ENCODE data around the gene RCBTB2.

The RCBTB2 gene

GRCh38 chr13:48531416-48532255, 1.2 kb downstream of the RCBTB2 start:
- Histone ChIP-seq H3K27ac (ENCODE audit: insufficient read depth, low read depth, low read length, poor library complexity, severe bottlenecking) (no peak overlapping the region), H3K9me3 (ENCODE audit: control insufficient read depth, low read length) (no peaks in the 10 kb centered on the region), H3K36me3 (ENCODE audit: control insufficient read depth, insufficient read depth, low read length) (no peaks in the 10 kb centered on the region), H3K27me3 (ENCODE audit: control insufficient read depth, insufficient read depth, low read length, poor library complexity, severe bottlenecking) (no peaks in the 10 kb centered on the region), H3K4me1 (ENCODE audit: control insufficient read depth, insufficient read depth, low read length) (peaks cover 16% of the 10 kb centered on the region), H3K4me3 (ENCODE audit: insufficient read depth, low read depth, low read length) (peak overlapping the region; percentile 75)
- WGBS, 2 experiments = 88 to 90% methylated on average over 19 of the region's 19 CpGs

DNA sequence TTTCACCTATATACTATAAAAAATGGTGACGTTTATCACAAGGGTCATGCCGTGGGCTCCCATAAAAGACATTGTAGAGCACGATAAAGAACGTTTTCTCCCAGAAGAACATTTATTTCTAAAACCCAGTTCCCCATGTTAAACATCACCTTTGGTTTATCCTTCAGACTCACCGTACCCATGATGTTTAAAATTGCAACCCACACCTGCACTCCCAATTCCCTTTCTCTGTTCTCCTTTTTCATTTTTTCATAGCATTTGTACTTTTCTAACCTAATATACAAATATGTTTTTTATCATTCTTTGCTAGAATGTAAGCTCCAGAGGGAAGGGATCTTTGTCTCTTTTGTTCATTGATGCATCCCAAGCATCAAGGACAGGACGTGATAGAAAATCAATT, 2.0 kb downstream of the RCBTB2 start:
- H3K4me3 ChIP-seq (ENCODE audit: insufficient read depth, low read depth, low read length) = no peak overlapping the region
- no peaks in the 10 kb centered on the region for H3K9me3 ChIP-seq (ENCODE audit: control insufficient read depth, low read length)
- H3K27me3 ChIP-seq (ENCODE audit: control insufficient read depth, insufficient read depth, low read length, poor library complexity, severe bottlenecking) = no peaks in the 10 kb centered on the region
- H3K4me1 ChIP-seq (ENCODE audit: control insufficient read depth, insufficient read depth, low read length) = peaks cover 16% of the 10 kb centered on the region
- H3K27ac ChIP-seq (ENCODE audit: insufficient read depth, low read depth, low read length, poor library complexity, severe bottlenecking) = no peak overlapping the region
- WGBS, 2 experiments = 95% methylated on average over 6 of the region's 6 CpGs
- no peaks in the 10 kb centered on the region for H3K36me3 ChIP-seq (ENCODE audit: control insufficient read depth, insufficient read depth, low read length)

DNA sequence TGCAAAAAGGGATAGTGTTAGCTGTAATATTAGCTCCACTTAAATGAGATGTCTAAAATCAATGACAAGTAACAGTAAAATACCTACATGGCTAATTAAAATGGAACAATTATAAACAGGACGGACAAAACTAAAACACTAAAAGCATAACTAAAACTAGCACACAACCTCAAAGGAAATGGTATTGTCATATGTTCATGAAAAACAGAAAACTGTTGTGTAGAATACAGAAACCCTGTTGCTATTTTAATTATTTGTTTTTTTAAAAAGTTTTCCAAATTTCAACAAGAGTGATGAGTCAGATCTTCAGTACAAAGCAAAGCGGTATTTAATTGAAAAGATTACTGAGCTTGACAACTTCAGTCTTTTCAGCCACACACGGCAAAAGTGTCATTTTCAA, 4.2 kb downstream of the RCBTB2 start:
- H3K4me3 ChIP-seq (ENCODE audit: insufficient read depth, low read depth, low read length) = no peak overlapping the region
- H3K27me3 ChIP-seq (ENCODE audit: control insufficient read depth, insufficient read depth, low read length, poor library complexity, severe bottlenecking) = no peaks in the 10 kb centered on the region
- no peaks in the 10 kb centered on the region for H3K9me3 ChIP-seq (ENCODE audit: control insufficient read depth, low read length)
- WGBS, 2 experiments = 100% methylated on average over 2 of the region's 3 CpGs; no CpG with 5 or more reads in 1 of the 2 experiments
- H3K4me1 ChIP-seq (ENCODE audit: control insufficient read depth, insufficient read depth, low read length) = peaks cover 14% of the 10 kb centered on the region
- no peaks in the 10 kb centered on the region for H3K36me3 ChIP-seq (ENCODE audit: control insufficient read depth, insufficient read depth, low read length)
- no peak overlapping the region for H3K27ac ChIP-seq (ENCODE audit: insufficient read depth, low read depth, low read length, poor library complexity, severe bottlenecking)

- H3K36me3 ChIP-seq (ENCODE audit: control insufficient read depth, insufficient read depth, low read length) = no peaks in the 10 kb centered on the region
- no peaks in the 10 kb centered on the region for H3K9me3 ChIP-seq (ENCODE audit: control insufficient read depth, low read length)
- H3K4me3 ChIP-seq (ENCODE audit: insufficient read depth, low read depth, low read length) = no peak overlapping the region
- peaks cover 9% of the 10 kb centered on the region for H3K4me1 ChIP-seq (ENCODE audit: control insufficient read depth, insufficient read depth, low read length)
- H3K27ac ChIP-seq (ENCODE audit: insufficient read depth, low read depth, low read length, poor library complexity, severe bottlenecking) = no peak overlapping the region
- 92 to 100% methylated on average over 1 to 2 of the region's 2 CpGs for WGBS, 2 experiments
- H3K27me3 ChIP-seq (ENCODE audit: control insufficient read depth, insufficient read depth, low read length, poor library complexity, severe bottlenecking) = no peaks in the 10 kb centered on the region
Measured at GRCh38 chr13:48527955-48528354, 4.9 kb downstream of the RCBTB2 start.

DNA sequence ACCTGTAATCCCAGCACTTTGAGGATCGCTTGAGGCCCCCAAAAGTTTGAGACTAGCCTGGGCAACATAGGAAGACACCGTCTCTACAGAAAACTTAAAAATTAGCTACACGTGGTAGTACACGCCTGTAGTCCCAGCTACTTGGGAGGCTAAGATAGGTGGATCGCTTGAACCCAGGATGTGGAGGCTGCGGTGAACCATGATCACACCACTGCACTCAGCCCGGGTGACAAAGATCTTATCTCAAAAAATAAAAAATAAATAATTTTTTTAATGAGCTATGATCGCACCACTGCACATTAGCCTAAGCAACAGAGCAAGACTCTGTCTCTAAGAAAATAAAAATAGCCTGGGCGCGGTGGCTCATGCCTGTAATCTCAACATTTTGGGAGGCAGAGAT, 6.6 kb downstream of the RCBTB2 start:
- Histone ChIP-seq H3K36me3 (ENCODE audit: control insufficient read depth, insufficient read depth, low read length) (no peaks in the 10 kb centered on the region), H3K9me3 (ENCODE audit: control insufficient read depth, low read length) (no peaks in the 10 kb centered on the region), H3K4me3 (ENCODE audit: insufficient read depth, low read depth, low read length) (no peak overlapping the region), H3K27ac (ENCODE audit: insufficient read depth, low read depth, low read length, poor library complexity, severe bottlenecking) (no peak overlapping the region), H3K27me3 (ENCODE audit: control insufficient read depth, insufficient read depth, low read length, poor library complexity, severe bottlenecking) (no peaks in the 10 kb centered on the region), H3K4me1 (ENCODE audit: control insufficient read depth, insufficient read depth, low read length) (no peaks in the 10 kb centered on the region)
- 95 to 96% methylated on average over 9 to 10 of the region's 10 CpGs for WGBS, 2 experiments

GRCh38 chr13:48518083-48518482, 14.8 kb downstream of the RCBTB2 start:
- 94% methylated on average over 1 of the region's 1 CpG for WGBS, 2 experiments
- H3K9me3 ChIP-seq (ENCODE audit: control insufficient read depth, low read length) = no peaks in the 10 kb centered on the region
- no peak overlapping the region for H3K4me3 ChIP-seq (ENCODE audit: insufficient read depth, low read depth, low read length)
- H3K27me3 ChIP-seq (ENCODE audit: control insufficient read depth, insufficient read depth, low read length, poor library complexity, severe bottlenecking) = no peaks in the 10 kb centered on the region
- no peaks in the 10 kb centered on the region for H3K4me1 ChIP-seq (ENCODE audit: control insufficient read depth, insufficient read depth, low read length)
- no peak overlapping the region for H3K27ac ChIP-seq (ENCODE audit: insufficient read depth, low read depth, low read length, poor library complexity, severe bottlenecking)
- H3K36me3 ChIP-seq (ENCODE audit: control insufficient read depth, insufficient read depth, low read length) = no peaks in the 10 kb centered on the region

GRCh38 chr13:48515732-48516131, 17.1 kb downstream of the RCBTB2 start:
- Histone ChIP-seq H3K27me3 (ENCODE audit: control insufficient read depth, insufficient read depth, low read length, poor library complexity, severe bottlenecking) (no peaks in the 10 kb centered on the region), H3K4me1 (ENCODE audit: control insufficient read depth, insufficient read depth, low read length) (no peaks in the 10 kb centered on the region), H3K4me3 (ENCODE audit: insufficient read depth, low read depth, low read length) (no peak overlapping the region), H3K27ac (ENCODE audit: insufficient read depth, low read depth, low read length, poor library complexity, severe bottlenecking) (no peak overlapping the region), H3K9me3 (ENCODE audit: control insufficient read depth, low read length) (no peaks in the 10 kb centered on the region), H3K36me3 (ENCODE audit: control insufficient read depth, insufficient read depth, low read length) (no peaks in the 10 kb centered on the region)
- WGBS, 2 experiments = 88 to 93% methylated on average over 6 of the region's 6 CpGs

DNA sequence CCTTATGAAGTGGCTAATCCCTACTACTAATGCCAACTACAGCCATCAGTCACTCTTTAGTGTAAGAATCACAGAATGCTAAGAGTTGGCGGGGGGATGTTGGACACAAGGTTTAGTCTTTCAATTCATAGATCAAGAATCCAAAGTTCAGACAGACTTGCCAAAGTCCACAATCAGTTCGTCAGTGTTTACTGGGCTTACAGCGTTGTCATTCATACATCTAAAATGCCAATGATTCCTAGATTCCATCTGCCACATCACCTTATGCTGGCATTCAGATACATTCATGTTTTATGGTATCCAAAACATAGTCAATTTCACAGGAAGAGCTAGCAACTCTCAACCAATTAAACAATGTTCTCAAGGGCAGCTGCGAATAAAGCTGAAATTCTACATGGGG, 18.1 kb downstream of the RCBTB2 start:
- H3K9me3 ChIP-seq (ENCODE audit: control insufficient read depth, low read length) = no peaks in the 10 kb centered on the region
- H3K4me3 ChIP-seq (ENCODE audit: insufficient read depth, low read depth, low read length) = no peak overlapping the region
- H3K4me1 ChIP-seq (ENCODE audit: control insufficient read depth, insufficient read depth, low read length) = no peaks in the 10 kb centered on the region
- H3K36me3 ChIP-seq (ENCODE audit: control insufficient read depth, insufficient read depth, low read length) = no peaks in the 10 kb centered on the region
- 93 to 98% methylated on average over 4 of the region's 4 CpGs for WGBS, 2 experiments
- H3K27me3 ChIP-seq (ENCODE audit: control insufficient read depth, insufficient read depth, low read length, poor library complexity, severe bottlenecking) = no peaks in the 10 kb centered on the region
- H3K27ac ChIP-seq (ENCODE audit: insufficient read depth, low read depth, low read length, poor library complexity, severe bottlenecking) = no peak overlapping the region

DNA sequence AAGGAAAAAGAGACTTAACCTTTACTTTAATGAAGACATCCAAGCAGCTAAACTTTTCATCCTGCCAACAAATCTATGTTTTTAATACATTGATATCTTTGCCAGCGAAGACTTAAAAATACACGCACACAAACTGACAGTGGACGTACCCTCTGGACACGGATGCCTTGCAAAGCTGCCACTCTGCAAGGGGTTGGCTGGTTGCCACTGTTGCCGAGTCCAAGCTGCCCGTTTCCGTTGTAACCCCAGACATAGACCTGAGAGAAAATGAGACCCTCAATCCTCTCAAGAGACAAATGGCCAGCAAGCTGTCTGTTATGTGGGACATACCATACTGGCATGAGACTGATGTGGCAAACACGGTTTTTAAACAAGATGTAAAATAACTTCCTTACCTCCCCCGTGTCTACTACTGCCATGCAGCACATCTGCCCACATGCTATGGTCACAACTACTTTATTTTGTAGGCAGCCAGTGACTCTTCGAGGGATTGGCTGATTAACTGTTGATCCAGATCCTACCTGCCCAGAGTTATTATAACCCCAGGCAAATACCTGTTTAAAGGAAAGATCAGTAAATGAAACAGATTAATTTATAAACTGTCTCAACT, 21.2 kb downstream of the RCBTB2 start:
- 95 to 97% methylated on average over 10 of the region's 10 CpGs for WGBS, 2 experiments
- H3K36me3 ChIP-seq (ENCODE audit: control insufficient read depth, insufficient read depth, low read length) = no peaks in the 10 kb centered on the region
- no peaks in the 10 kb centered on the region for H3K4me1 ChIP-seq (ENCODE audit: control insufficient read depth, insufficient read depth, low read length)
- H3K9me3 ChIP-seq (ENCODE audit: control insufficient read depth, low read length) = no peaks in the 10 kb centered on the region
- no peaks in the 10 kb centered on the region for H3K27me3 ChIP-seq (ENCODE audit: control insufficient read depth, insufficient read depth, low read length, poor library complexity, severe bottlenecking)
- no peak overlapping the region for H3K27ac ChIP-seq (ENCODE audit: insufficient read depth, low read depth, low read length, poor library complexity, severe bottlenecking)
- no peak overlapping the region for H3K4me3 ChIP-seq (ENCODE audit: insufficient read depth, low read depth, low read length)

DNA sequence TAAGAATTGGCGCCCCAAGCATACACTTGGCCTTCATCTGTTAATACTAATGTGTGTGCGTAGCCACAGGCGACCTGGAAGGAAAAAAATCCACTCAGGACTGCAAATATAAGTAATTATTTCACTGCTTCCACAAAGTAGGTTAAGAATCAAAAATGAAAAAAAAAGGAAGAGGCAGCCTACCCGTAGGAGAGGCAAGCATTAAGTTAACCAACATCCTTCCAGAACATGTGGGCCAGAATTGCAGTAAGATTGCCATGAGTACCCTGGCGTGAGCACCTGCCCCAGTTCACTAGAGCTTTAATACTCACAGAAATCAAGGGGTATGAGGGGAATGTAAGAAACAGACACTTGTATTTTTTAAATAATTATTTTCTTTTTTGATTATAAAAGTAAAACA, 22.2 kb downstream of the RCBTB2 start:
- 90 to 97% methylated on average over 4 to 5 of the region's 5 CpGs for WGBS, 2 experiments
- H3K9me3 ChIP-seq (ENCODE audit: control insufficient read depth, low read length) = no peaks in the 10 kb centered on the region
- no peak overlapping the region for H3K27ac ChIP-seq (ENCODE audit: insufficient read depth, low read depth, low read length, poor library complexity, severe bottlenecking)
- no peak overlapping the region for H3K4me3 ChIP-seq (ENCODE audit: insufficient read depth, low read depth, low read length)
- no peaks in the 10 kb centered on the region for H3K4me1 ChIP-seq (ENCODE audit: control insufficient read depth, insufficient read depth, low read length)
- H3K36me3 ChIP-seq (ENCODE audit: control insufficient read depth, insufficient read depth, low read length) = no peaks in the 10 kb centered on the region
- H3K27me3 ChIP-seq (ENCODE audit: control insufficient read depth, insufficient read depth, low read length, poor library complexity, severe bottlenecking) = no peaks in the 10 kb centered on the region
